GF-D8 (cell line): ENCODE results near the gene B3GAT2.

ENCODE experiments used
- DNase-seq: peaks from one replicate; lab custom pipeline; 2025; lab: John Stamatoyannopoulos, UW

B3GAT2 gene

DNA sequence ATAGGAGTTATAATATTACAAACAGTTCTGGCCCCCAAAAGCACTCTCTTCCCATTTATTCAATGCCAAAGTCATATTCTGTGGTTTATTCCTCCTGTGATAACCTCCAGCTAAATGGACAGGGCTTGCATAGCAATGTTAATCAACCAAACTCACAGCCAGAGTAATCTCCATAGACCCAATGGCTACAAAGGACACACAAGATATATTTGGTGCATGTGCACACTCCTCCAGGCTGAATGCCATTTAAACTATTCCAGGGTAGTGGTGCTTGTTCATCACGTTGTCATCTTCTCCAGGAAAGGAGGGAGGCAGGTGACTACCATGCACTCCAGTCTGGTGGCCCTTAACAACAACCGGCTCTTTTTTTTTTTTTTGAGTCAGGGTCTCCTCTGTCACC, 56.8 kb downstream of the B3GAT2 start:
- no peak for DNase-seq

DNA sequence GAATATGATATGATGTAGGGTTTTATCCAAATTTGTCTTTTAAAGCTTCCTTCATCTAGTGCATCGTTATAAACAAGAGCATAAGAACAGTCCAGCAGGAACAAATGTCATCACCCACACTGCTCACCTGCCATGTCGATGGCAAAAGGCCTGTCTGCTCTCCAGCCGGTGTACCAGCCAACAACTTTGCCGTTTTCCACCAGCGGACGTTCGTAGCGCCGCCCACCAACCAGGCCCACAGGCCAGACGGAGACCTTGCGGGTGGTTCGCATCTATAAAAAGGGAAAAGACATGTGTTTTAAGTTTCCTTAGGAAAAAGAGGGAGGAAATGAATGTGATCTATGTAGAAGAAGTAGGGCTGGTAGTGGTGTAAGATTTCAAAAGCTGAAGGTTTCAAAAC, 62.9 kb downstream of the B3GAT2 start:
- DNase-seq, result no peak

DNA sequence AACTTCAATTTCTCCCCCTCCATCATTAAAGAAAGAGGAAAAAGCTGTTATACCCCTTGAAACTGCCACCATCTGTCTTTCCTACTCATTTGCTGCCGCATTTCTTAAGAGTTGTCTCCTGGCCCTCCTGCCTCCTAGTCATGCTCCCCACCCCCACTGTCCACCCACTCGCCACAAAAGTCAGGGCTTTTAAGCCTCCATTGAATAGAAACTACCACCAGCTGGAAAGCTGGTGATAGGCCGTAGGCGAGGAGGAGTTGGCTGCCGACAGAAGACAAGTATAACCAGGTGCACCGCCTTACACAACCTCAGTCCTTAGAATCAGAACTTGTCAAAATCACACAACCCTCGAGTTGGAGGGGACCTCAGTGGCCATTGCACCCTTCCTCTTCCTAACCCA, 67.6 kb downstream of the B3GAT2 start:
- no peak for DNase-seq

DNA sequence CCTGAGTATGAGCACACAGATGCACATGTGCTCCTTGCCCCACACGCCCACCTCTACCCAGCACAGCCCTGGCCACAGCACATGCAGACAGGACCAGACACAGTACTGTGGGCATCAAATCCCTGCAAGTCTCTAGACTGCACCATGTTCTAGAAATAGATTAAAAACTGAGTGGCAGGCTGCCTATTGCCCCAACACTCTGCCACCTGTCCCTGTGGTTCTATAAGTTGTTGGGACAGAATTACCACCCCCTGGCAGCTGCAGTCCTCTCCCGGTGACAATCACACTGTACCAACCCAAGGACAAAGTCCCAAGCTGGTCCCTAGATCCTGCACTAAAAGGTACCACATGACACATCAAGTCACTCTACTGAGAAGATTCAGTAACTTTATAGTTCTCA, 70.2 kb downstream of the B3GAT2 start:
- DNase-seq, result no peak

DNA sequence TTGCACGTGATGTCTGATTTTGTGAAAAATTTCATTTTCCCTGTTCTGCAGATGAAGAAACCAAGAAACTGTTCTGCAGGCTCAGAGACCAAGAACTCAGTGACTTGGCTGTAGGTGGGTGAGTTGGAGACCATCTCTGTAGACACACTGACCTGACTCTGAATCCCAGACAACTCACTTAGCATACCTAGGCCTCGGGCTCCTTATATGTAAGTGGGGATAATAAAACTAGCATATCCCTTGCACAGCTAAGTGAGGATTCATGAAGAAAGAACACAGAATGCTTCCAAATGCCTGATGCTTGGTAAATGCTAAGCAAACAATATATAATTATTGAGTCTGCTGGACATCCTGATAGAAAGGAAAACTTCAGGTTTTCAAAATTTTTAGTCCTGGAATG, 70.8 kb downstream of the B3GAT2 start:
- no peak for DNase-seq

DNA sequence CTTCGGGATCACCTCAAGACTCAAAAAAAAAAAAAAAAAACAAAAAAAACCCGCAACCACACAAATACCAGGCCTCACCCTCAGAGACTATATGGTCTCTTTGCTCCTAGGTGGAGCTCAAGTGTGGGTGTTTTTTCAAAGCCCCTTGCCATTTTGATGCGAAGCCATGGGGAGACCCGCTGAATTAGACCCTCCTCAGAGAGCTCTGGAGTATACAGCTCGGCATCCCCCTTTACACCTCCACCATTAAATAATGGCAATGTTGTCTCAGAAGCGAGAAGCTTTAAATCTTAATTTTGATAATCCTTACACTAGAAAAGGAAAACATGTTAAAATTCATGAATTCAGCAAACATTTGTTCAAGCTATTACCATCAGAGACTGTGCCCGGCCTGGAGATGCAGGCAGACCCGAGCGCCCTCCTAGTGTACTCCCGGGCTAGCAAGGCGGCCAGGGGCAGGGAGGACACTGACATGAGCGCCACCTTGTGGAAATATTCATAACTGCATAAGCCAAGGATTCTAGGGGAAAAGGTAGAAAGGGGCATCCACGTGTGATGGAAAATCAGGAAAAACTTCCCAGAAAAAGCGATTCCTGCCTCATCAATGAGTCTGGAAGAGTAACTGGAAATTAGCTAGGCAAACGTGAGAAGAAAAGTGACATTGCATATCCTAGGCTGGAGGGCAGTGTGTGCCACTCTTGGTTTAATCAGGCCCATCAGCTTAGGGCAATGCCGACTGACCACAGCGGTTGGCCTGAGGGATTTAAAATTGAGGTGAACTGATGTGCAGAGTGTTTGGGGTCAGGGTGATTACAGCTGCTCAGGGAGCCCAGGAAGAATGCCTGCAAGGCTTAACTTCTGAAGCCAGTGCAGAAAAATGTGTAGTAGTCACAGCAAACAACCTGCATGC, 72.5 kb downstream of the B3GAT2 start:
- DNase-seq, result no peak

DNA sequence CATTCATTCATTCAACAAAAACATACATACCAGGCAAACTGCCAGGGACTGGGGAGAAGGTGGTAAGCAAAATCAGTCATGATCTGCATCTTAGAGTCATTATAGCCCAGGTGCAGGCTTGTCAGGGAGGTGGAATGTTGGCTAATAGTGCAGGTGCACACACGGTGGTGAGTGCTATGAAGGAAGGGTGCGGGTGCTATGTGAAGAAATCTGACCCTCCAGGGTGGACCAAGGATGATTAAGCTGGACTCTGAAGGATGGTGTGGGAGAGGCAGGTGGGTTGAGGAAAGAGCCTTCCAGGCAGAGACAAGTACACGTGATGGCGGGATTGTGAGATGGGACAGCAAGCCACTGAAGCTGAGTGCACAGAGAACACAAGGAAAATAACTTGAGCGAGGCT, 77.4 kb downstream of the B3GAT2 start:
- no peak for DNase-seq

DNA sequence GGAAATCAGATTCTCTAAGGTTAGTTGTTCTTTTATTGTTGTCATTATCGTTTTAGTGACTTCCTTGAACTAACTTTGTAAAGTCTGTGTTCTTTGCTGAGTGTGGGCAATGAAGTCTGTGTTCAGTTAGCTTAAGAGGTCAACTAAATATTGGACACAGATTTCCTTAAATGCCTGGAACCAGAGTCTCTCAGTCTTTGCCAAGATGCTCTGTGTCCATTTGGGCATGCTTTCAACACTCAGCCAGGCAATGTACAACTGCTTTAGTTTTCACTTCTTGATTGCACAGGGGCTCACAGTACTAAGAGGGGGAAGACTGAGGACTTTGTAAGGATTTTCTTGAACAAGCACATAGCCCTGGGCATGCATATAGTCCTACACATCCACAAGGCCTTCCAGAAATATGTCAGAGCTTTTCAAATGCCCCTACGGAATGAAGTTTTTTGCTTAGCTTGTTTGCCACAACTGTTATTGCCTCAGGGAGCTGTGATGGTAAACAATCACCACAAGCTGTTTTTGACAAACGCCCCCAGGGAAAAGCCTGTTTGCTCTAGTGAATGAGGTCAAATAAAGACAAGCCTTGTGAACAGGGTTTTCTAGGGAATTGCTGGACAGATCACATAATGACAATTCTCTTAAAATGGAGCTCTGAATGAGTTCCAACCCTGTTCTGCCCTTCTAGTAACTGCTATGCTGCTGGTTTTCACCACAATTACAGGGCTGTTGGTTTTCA, 82.5 kb downstream of the B3GAT2 start:
- no peak for DNase-seq

DNA sequence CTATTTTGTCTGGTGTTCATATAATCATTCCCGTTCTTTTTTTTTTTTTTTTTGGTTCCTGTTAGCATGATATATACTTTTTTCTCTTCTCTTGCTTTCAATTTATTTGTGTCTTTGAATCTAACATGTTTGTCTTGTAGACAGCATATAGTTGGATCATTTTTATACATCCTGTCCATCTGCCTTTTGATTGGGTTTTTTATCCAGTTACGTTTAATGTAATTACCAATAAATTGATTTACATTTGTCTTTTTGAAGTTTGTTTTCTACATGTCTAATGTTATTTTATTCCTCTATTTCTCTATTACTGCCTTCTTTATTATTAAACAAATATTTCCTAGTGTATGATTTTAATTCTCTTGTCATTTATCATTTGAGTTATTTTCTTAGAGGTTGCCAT, 84.4 kb downstream of the B3GAT2 start:
- DNase-seq, result no peak

DNA sequence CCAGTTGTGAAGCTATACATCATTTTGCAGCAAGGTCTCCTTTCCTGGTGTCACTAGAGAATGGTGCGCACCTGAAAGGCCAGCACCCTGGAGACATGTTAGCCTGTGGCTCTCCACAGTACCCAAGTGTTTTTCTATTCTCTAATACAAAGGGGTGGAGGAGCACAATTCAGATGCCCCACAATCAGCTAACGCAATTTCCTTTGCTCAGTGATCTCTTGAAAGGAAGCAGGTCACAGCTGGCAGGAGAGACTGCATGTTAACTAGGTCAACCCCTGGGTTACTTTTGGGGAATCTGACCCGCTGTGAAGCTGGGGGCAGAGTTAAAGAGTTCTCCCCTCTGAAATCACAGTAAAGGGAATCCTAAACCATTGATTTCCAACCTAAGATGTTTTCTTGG, 92.5 kb downstream of the B3GAT2 start:
- no peak for DNase-seq

DNA sequence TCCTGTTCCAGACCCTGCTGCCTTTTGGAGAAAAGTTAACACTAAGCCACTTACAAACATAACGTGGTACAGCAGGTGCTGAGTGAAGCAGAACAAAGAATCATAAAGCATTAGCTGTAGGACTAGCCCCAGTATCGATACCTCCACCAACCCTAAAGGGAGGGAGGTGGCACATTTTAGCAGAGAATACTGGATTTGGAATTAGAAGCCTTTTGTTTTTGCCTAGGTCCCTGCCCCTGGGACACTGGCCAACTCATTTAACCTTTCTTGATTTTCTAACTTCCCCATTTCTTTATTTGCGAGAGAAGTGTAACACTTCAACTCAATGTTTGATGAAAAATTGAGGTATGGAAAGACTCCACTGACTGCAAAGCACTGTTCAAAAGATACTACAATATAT, 93.5 kb downstream of the B3GAT2 start:
- DNase-seq, result no peak

DNA sequence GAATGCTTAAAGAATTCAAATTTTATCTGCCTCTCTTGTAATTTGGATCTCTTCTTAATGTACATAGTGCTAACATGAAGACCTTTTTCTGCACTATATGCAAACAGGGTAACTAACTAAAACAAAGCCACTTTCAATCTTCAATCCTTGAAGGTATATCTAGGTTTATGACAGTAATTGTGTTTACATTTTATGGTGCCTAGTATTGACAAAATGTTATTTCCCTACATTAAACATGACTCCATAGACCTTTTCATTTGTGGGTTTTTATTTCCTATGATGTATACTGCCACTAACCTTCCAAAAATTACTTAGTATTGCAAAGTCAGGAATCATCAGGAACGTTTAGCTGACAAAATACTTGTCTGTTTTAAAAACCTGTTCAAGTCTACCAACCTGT, 95.9 kb downstream of the B3GAT2 start:
- no peak for DNase-seq

DNA sequence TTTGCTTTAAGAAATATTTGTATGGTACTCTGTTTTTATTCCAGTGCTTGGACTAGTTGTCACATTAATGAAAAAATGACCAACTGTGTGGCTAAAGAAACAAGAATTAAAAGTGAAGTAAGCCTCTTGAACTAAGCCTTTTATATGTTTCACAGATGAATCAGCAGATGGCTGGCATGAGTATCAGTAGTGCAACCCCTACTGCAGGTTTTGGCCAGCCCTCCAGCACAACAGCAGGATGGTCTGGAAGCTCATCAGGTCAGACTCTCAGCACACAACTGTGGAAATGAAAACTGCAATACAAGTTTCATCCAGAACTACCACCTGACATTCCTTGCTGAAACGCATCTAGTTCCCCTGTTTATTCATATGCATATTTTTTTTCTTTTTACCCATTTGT, 96.8 kb downstream of the B3GAT2 start:
- no peak for DNase-seq

DNA sequence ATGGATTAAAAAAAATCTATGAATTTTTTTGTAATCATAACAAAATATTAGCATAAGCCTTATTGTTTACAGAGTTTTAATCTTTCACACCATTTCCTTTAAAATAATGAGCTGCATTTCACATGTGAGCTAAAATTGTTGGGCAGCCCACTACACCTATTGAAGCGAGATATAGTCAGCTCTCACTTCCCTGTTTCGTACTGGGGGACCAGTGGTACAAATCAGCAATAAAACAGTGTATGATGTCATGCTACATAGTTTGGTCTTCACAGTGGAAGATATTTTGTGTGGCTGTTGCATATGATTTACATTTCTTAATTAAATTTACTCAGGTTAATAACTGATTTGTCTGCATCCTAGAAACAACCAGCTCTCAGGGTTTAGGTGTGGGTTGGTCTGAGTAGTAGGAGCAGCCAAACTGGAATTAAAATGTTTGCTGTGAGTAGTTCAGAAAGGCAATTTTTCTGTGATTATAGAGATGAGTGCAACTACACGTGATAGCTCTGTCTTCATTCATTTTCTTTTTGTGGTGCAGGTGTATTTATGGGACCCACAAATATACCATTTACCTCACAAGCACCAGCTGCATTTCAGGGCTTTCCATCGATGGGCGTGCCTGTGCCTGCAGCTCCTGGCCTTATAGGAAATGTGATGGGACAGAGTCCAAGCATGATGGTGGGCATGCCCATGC, 99.3 kb downstream of the B3GAT2 start:
- no peak for DNase-seq

DNA sequence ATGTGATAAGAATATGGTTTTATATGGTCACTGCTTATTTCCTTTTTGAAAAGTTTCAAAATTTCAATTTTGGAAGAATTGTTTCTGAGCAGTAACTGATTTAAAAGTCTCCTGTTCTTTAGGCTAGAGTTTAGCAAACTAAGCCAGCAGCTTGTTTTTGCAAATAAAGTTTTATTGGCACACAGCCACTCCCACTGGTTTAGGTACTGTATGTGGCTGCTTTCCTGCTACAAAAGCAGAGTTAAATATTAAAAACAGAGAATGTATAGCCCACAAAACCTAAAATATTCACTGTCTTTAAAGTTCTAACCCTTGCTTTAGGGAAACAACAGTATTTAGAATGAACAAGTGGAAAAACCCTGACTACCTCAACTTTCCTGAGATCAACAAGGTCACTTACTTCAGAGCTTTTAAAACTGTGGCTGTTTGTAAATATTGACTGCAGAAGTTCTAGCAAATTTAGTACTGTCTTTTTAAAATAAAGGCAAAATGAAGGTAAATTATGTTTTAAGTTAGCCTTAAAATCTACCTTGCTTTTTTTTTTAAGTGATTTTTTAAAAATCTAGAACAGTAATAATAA, 104.1 kb downstream of the B3GAT2 start:
- DNase-seq, result no peak

DNA sequence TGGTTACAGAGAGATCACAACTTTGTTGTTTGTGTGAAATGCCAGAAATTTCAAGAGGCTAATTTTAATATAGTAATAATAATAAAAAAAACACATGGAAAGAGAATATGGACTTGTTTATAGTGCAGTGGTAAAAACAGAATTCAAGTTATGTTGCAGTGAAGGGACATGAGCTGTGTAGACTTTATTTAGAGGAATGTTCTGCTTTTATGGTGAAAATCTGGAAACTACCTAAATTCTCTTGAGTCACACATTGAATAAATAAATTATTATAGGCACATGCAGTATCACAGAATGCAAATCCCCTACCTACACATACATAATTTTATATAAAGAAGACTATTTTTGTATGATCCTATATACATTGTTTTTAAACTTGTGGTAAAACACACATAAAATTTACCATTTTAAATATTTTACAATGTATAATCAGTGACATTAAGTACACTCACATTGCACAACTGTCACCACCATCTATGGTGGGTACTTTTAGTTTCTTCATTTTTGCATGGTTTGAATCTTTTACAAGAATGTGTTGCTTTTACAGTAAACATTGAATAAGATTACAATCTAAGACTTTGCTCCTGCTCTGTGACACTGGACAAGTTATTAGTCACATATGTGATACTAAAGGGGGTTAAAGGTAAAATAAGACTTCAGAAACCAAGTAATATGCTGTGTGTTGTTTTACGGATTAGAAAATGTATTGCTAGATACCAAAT, 107.4 kb downstream of the B3GAT2 start:
- DNase-seq, result no peak

DNA sequence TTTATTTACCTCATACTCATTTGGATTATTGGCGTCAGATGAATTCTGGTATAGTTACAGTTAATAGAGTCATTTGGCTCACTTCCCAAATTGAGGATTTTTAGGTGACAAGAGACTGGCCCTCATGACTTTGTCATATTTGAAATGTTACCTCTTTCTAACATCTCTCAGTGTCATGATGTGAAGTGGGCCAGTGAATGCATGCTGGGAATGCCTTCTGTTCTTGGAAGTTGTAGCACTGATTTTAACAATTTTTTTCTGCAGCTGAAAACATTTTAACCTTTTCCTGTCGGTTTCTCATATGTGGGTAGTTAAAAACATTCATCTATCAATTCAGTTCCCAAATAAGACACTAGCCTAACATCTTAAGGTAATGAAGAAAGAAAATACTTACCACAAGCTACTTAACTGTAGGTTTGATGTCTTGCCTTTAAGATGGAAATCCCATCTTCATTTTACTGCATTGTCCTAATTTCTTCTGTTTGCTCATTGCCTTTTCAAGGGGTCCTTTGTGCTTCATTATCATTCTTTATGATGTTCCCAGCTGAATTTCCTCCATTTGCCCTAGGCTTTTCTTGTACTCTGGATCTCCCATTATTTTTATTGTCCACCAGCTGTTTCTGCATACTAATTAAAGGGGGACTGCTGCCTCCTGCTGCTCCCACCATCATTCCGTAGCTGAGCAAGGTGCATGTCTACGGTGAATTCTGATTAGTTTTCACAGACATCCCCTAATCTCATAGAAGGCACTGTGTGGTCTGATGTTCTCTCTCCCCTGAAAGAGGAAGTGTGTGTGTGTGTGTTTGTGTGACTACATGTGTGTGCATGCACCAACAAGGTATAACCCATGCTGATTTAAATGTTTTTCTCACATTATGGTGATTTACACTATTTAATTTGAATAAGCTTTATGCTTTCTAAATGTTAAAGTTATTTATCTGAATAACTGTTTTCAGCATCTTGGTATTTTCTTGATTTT, 109.5 kb downstream of the B3GAT2 start:
- no peak for DNase-seq

DNA sequence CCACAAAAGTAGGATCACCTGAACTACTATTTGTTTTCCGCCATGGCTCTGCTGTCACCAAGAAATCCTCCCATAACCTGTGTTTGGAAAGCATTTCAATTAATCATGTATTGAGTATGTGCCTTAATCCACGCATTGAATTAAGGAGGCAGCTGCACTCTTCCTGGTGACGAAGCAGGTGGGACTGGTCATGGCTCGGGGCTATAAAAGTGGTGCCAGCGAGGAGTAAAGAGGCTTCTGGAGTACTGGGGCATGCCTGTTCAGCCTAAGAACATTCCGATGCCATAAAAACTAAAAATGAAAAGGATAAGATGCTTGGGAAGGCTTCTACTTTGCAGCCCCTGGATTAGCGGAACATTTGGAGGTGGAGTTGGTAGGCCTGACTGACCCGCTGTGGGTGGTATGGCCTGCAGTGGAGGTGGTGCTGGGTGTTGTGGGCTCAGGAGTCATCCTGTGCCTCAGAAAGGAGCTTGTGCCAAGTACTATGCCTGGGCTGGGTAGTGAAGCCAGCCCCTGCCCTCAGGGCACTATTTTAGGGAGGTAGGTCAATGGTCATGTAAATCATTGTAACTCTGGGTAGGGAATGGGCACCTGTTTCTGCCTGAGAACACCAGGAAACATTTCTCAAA, 110.5 kb downstream of the B3GAT2 start:
- no peak for DNase-seq

DNA sequence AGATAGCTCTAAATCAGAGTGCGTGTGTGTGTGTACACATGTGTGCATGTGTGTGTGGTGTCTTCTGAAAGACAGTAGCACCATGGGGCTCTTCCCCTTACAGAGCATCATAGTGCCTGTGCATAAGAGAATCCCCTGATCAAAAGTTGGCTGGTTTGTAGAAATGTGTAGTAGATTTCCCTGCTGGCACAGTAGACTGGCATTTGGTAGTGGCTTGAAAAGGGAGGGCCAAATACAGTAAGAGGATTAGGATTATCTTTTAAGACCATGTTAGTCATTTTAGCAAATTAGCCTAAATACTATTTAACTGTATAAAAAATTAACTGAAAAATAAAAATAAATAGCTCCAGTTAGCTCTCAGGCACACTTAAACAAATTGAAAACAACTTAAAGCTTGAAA, 112.6 kb downstream of the B3GAT2 start:
- DNase-seq, result no peak

DNA sequence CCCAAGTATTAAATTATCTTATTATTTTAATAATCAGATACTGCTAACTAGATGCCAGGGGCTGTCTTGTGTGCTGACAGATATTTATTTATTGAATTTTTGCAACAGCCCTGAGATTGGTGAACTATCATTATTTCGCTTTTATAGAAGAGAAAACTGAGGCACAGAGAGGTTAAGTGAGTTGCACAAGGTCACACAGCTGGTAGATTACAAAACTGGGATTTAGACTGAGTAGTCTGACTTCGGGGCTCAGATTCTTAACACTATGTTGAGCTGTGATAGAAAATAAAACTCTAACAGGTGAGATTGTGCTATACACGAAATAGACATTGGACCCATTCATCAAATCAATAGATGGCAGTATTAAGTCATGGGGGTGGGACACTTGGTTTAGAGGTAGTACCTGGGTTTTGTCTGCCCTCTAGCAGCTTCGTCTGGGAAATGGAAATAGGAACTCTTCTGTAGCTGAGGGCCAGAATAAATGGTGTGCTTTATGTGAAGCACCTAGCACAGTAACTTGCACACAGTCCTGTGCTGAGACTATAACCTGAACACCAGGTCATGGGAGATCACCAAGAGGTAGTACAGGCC, 113.4 kb downstream of the B3GAT2 start:
- no peak for DNase-seq
